Retinal pigment epithelial cell (primary cell): ENCODE measurements around the gene ARPC5L.

Experiments used
- DNase-seq: peaks from one replicate; pipeline ENCODE4 v3.0.0-alpha.2; 2010; ENCODE audit warnings: low read depth
- H3K4me3 ChIP-seq: 2 replicates; pipeline ENCODE4 v1.5.1; 2011; ENCODE audit warnings: mild to moderate bottlenecking, low read length, control low read depth, moderate library complexity
- CTCF ChIP-seq: conservative IDR thresholded peaks from 2 replicates; pipeline ENCODE4 v1.5.1; 2011; ENCODE audit warnings: low read depth, low read length, control low read depth, inconsistent platforms

ARPC5L gene

GRCh38 chr9:124861342-124862229, at the start of gene ARPC5L, which contains the start of gene RPL35:
Gene ARPC5L (plus strand): TSS chr9:124862130. CDS start chr9:124869291, 7,161 bp downstream.
Gene RPL35 (minus strand): TSS chr9:124861957. CDS start chr9:124861912, 45 bp downstream.
- peak within 1 kb of the TSS; percentile 75 for H3K4me3 ChIP-seq
- peak; percentile 12 for TF ChIP-seq CTCF
- peak; percentile 74 for DNase-seq

- no peak overlapping the region for H3K4me3 ChIP-seq
- DNase-seq = peak; percentile 88
- TF ChIP-seq CTCF = no peak
Measured at GRCh38 chr9:124812441-124812876, 49.5 kb upstream of the ARPC5L start.

- TF ChIP-seq CTCF = no peak
- no peak for DNase-seq
Measured at GRCh38 chr9:124813041-124813440, 48.9 kb upstream of the ARPC5L start.

GRCh38 chr9:124813501-124814163, 48.3 kb upstream of the ARPC5L start:
- DNase-seq = no peak
- no peak overlapping the region for H3K4me3 ChIP-seq
- TF ChIP-seq CTCF = no peak

More at GRCh38 chr9:124813041-124813440, 48.9 kb upstream of the ARPC5L start:
- H3K4me3 ChIP-seq = no peak overlapping the region

GRCh38 chr9:124814164-124814535, 47.8 kb upstream of the ARPC5L start:
- no peak for DNase-seq
- no peak for TF ChIP-seq CTCF
- no peak overlapping the region for H3K4me3 ChIP-seq

- DNase-seq = no peak
- no peak overlapping the region for H3K4me3 ChIP-seq
- no peak for TF ChIP-seq CTCF
Measured at GRCh38 chr9:124815601-124816000, 46.3 kb upstream of the ARPC5L start.
